CD4-positive, alpha-beta T cell (primary cell): ENCODE measurements around the gene DCT. TPM values are rescaled to one million over a fixed set of nuclear protein-coding genes. Genes with fewer than 3 reads are reported as not detected.
A peak's percentile ranks its signal among the peaks of the same experiment; 100 is the strongest.

Experiments used
- ATAC-seq: fragments of 200-7000 bp; cut with Tn5 transposase; one replicate; pipeline ENCODE4 v1.10.0; 2022; ENCODE audit warnings: mild to moderate bottlenecking; ENCODE audit not compliant: poor library complexity
- CTCF ChIA-PET: fragments of 350-600 bp; sonication (Branson Sonifier 250); formaldehyde crosslinking; loops from one replicate; lab custom pipeline; 2021; ENCODE audit warnings: antibody characterized with exemption, inconsistent platforms; lab: Charles Lee
- POLR2A ChIA-PET: fragments of 350-600 bp; sonication (Branson Sonifier 250); formaldehyde crosslinking; loops from one replicate; lab custom pipeline; 2021; ENCODE audit warnings: antibody characterized with exemption, inconsistent platforms; lab: Charles Lee
- DNase-seq, 14 experiments: peaks; one replicate each; pipeline ENCODE4 v3.0.0-alpha.2; 2013 to 2020; ENCODE audit warnings: mixed read lengths in 2 of 14
- H3K27ac ChIP-seq, 2 donors: one replicate each; pipeline versions ENCODE4 v1.5.1 to v1.7.0; 2013; ENCODE audit warnings: low read length in 2 of 2, low read depth in 1 of 2, mild to moderate bottlenecking in 1 of 2
- H3K27me3 ChIP-seq, 2 experiments: 1 replicate in 1 of 2; 2 replicates in 1 of 2; pipeline versions ENCODE4 v1.6.1 to v1.7.0; 2013; ENCODE audit warnings: low read length in 2 of 2, control low read depth in 1 of 2, mild to moderate bottlenecking in 1 of 2, moderate library complexity in 1 of 2; ENCODE audit not compliant: insufficient read depth in 2 of 2, control insufficient read depth in 1 of 2
- H3K36me3 ChIP-seq: one replicate; pipeline ENCODE4 v1.6.1; 2013; ENCODE audit warnings: low read length, control low read depth; ENCODE audit not compliant: insufficient read depth
- H3K4me1 ChIP-seq: one replicate; pipeline ENCODE4 v1.6.1; 2013; ENCODE audit warnings: low read length, control low read depth; ENCODE audit not compliant: insufficient read depth
- H3K4me3 ChIP-seq: one replicate; pipeline ENCODE4 v1.5.1; 2013; ENCODE audit warnings: mild to moderate bottlenecking, low read length, moderate library complexity
- H3K9me3 ChIP-seq, 2 experiments: 1 replicate in 1 of 2; 2 replicates in 1 of 2; pipeline versions ENCODE4 v1.6.1 to v1.7.0; 2013; ENCODE audit warnings: low read length in 2 of 2, mild to moderate bottlenecking in 2 of 2, control low read depth in 1 of 2, moderate library complexity in 1 of 2; ENCODE audit not compliant: control insufficient read depth in 1 of 2, insufficient read depth in 1 of 2
- H3K27ac Mint-ChIP-seq: one replicate; pipeline ENCODE4 v1.8.0; 2020; ENCODE audit warnings: mixed read lengths
- H3K27me3 Mint-ChIP-seq: one replicate; pipeline ENCODE4 v1.8.0; 2021; ENCODE audit warnings: mixed read lengths
- H3K36me3 Mint-ChIP-seq: one replicate; pipeline ENCODE4 v1.8.0; 2021; ENCODE audit warnings: low read depth, mixed read lengths
- H3K4me1 Mint-ChIP-seq: one replicate; pipeline ENCODE4 v1.8.0; 2021; ENCODE audit warnings: low read depth, mixed read lengths
- H3K4me3 Mint-ChIP-seq: one replicate; pipeline ENCODE4 v1.8.0; 2020; ENCODE audit warnings: mild to moderate bottlenecking, mixed read lengths
- H3K9me3 Mint-ChIP-seq: one replicate; pipeline ENCODE4 v1.8.0; 2020; ENCODE audit warnings: mixed read lengths
- CTCF ChIP-seq: fragments of 200-600 bp; IDR thresholded peaks from one replicate; pipeline ENCODE4 v1.8.0; 2022; ENCODE audit warnings: antibody characterized with exemption, mild to moderate bottlenecking
- intact Hi-C, 2 experiments: fragments of 100-400 bp; cut with DNase I in 1 of 2; cut with micrococcal nuclease in 1 of 2; formaldehyde crosslinking; loops; one replicate each; pipeline versions ENCODE4 v1.15.1 to v1.9.0; 2023 to 2025; cut with DNase I, micrococcal nuclease
- total RNA-seq, 174 experiments: library from RNA in 2 of 174; stranded (reverse) in 2 of 174; gene quantifications; one replicate each; pipeline ENCODE4 v1.2.3 and lab custom pipeline; 2021 to 2026

The DCT gene
- total RNA-seq, 2 experiments from 2014 or later = 0.25 to 0.36 TPM

- H3K4me3 Mint-ChIP-seq = no peak overlapping the region
- ATAC-seq = no peak
- Histone ChIP-seq H3K9me3 (no peaks in the 10 kb centered on the region), H3K4me3 (no peak overlapping the region), H3K4me1 (no peaks in the 10 kb centered on the region), H3K27me3 (no peaks in the 10 kb centered on the region), H3K36me3 (no peaks in the 10 kb centered on the region), H3K27ac (no peak overlapping the region)
- H3K27ac Mint-ChIP-seq = no peak overlapping the region
- H3K27me3 Mint-ChIP-seq = peaks cover 17% of the 10 kb centered on the region
- TF ChIP-seq CTCF = no peak
- no peaks in the 10 kb centered on the region for H3K4me1 Mint-ChIP-seq
- no peaks in the 10 kb centered on the region for H3K9me3 Mint-ChIP-seq
- CTCF ChIA-PET = interaction anchor here (1.0 kb wide), 1 partner anchor 9 kb away, joined by 3 read pairs; no protein-coding TSS in a partner anchor
- H3K36me3 Mint-ChIP-seq = no peaks in the 10 kb centered on the region
- no peak for DNase-seq
- POLR2A ChIA-PET = no interaction called here
- intact Hi-C loops = no loop called here
Observed at GRCh38 chr13:94427313-94427953, 52.0 kb downstream of the DCT start.

DNA sequence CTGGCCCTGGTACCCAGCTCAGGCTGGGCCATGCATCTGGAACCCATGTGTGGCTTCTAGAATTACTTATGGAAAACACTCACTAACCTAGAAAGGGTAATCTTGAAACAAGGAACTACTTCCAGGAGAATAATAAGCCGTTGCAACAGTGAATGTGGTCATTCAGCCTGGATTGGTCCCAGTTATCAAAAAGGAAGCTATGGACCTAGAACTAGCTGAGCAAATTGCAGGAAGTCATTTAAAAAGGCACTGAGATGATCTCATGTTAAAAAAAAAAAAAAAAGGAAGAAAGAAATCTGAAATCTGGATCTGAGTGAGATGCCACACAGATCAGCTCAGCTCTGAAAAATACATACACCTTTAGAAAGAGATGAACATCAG, 59.6 kb downstream of the DCT start:
- DNase-seq (no peak), ATAC-seq (no peak)
- intact Hi-C loops = no loop called here
- Histone ChIP-seq H3K4me1 (peaks cover 2% of the 10 kb centered on the region), H3K36me3 (no peaks in the 10 kb centered on the region), H3K4me3 (no peak overlapping the region), H3K9me3 (no peaks in the 10 kb centered on the region), H3K27me3 (peaks cover 0 to 2% of the 10 kb centered on the region in 2 experiments), H3K27ac (no peak overlapping the region)
- POLR2A ChIA-PET = interaction anchor here (1.0 kb wide), 1 partner anchor 129 kb away, joined by 3 read pairs; no protein-coding TSS in a partner anchor
- Mint-ChIP-seq H3K9me3 (peaks cover 11% of the 10 kb centered on the region), H3K27ac (no peak overlapping the region), H3K4me3 (no peak overlapping the region), H3K36me3 (peaks cover 9% of the 10 kb centered on the region), H3K27me3 (peaks cover 21% of the 10 kb centered on the region), H3K4me1 (peaks cover 24% of the 10 kb centered on the region)
- CTCF ChIA-PET = no interaction called here
- TF ChIP-seq CTCF = no peak

DNA sequence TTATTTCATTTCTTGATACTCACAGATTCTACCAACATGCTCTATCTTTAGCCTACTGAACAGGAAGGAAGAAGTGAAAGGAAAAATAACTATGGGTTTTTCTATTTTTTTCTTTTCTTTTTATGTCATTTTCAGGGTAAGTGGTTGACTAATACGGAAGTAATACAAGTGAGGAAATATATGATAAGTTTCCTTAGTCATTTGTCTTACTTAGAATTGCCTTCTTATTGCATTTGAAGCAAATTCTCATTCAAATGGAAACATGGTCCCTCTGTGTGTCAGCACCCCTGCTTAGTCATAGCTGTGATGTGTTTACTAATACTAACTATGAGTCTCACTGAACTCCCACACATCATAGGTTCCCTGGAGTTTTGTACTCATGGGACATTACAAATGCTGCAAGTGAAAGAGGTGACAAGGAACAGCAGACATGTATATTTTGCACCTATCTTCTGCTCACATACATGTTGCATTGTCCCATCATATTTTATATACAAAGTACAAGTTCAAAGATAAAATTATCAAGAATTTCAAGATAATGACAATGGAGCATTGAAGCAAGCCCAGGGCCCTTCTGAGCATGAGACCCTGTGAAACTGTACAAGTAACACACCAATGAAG, 60.1 kb downstream of the DCT start:
- no peaks in the 10 kb centered on the region for H3K9me3 ChIP-seq
- H3K4me3 ChIP-seq = no peak overlapping the region
- peaks cover 2% of the 10 kb centered on the region for H3K4me1 ChIP-seq
- no peak overlapping the region for H3K4me3 Mint-ChIP-seq
- no peak overlapping the region for H3K27ac ChIP-seq
- ChIA-PET CTCF (no interaction called here), POLR2A (interaction anchor here (1.0 kb wide), 1 partner anchor 130 kb away, joined by 3 read pairs; no protein-coding TSS in a partner anchor)
- ATAC-seq = no peak
- H3K27me3 ChIP-seq = peaks cover 0 to 2% of the 10 kb centered on the region in 2 experiments
- no peaks in the 10 kb centered on the region for H3K36me3 ChIP-seq
- H3K4me1 Mint-ChIP-seq = peaks cover 24% of the 10 kb centered on the region
- DNase-seq = peak in 4 of 14 experiments; percentile 9 to 32 (median 14)
- H3K9me3 Mint-ChIP-seq = peaks cover 11% of the 10 kb centered on the region
- peaks cover 20% of the 10 kb centered on the region for H3K27me3 Mint-ChIP-seq
- TF ChIP-seq CTCF = no peak
- H3K27ac Mint-ChIP-seq = peak overlapping the region; percentile 63
- peaks cover 9% of the 10 kb centered on the region for H3K36me3 Mint-ChIP-seq
- intact Hi-C loops = no loop called here
